Measurements from ENCODE around the gene ACTMAP.
"Not testable (repeated sequence)": the region's sequence is repeated elsewhere in the genome, so short reads cannot be mapped to it uniquely, and the experiment has no call there.

The ACTMAP gene

GRCh38 chr19:40742477-40742876 is 7.8 kb downstream of the ACTMAP start:
- no peak for DNase-seq

DNA sequence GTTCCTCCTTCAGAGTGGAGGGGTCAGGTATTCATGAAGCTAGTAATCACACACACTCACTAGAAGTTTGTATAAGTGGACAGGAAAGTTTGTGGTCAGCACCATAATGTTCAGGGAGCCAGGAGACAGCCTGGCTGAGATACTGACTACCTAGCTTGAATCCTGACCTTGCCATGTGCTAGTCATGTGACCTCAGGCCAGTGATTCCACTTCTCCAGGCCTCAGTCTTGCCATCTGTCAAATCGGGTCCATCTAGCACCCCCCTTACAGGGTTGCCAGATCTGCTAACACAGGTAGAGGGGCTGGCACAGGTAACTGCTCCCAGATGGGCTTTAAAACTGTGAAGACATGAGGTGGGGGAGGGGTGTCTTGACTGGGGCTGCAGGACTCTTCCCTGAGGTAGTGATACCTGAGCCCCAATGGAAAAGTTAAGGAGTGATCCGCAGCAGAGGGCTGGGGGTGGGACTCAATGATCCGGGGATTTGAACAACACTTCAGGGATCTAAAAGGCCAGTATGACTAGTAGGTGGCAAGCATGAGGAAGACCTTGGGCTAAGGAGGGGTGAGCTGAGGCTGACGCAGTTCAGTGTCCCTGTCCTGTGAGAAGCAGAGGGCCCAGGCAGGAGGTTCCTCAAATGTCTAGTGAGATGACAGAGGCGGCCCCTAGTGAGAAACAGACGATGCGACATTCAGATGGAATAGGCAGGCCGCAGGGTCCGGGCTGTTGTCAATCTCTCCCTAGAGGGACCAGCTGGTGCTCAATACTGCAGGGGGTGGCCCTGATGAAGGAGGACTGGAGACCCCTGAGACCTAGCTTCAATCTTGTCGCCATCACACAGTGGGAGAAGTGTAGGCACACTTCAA is 8.5 kb downstream of the ACTMAP start:
- DNase-seq = no peak

GRCh38 chr19:40740747-40741146 is 9.5 kb downstream of the ACTMAP start:
- DNase-seq = no peak

- no peak for DNase-seq
Measured at GRCh38 chr19:40739871-40740703, 10.2 kb downstream of the ACTMAP start.

DNA sequence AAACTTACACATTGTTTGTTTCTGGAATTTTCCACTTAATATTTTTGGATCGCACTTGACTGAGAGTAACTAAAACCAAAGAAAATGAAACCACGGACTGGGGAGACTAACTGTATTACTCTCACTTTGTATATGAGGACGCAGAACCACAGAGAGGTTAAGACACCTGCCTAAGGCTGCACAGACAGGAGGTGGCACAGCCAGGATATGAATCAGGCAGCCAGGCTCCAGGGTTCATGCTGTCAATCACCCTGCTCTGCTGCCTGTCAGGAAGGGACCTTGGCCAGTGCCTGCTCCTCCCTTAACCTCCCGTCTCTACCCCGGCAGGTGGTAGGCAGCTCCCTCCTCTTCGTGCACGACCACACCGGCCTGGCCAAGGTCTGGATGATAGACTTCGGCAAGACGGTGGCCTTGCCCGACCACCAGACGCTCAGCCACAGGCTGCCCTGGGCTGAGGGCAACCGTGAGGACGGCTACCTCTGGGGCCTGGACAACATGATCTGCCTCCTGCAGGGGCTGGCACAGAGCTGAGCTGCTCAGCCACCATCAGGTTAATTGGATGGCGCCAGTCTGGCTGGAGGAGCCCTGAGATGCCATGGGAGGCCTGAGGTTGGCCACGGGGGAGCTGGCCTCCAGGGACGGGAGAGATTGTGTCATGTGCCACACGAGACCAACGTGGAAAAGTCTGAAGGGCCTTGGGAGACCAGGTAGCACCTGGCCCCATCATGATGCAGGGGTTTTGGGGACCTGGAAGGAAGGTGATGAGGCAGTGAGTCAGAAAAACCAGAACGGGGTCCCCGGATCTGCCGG is 11.0 kb downstream of the ACTMAP start:
- DNase-seq = no peak

DNA sequence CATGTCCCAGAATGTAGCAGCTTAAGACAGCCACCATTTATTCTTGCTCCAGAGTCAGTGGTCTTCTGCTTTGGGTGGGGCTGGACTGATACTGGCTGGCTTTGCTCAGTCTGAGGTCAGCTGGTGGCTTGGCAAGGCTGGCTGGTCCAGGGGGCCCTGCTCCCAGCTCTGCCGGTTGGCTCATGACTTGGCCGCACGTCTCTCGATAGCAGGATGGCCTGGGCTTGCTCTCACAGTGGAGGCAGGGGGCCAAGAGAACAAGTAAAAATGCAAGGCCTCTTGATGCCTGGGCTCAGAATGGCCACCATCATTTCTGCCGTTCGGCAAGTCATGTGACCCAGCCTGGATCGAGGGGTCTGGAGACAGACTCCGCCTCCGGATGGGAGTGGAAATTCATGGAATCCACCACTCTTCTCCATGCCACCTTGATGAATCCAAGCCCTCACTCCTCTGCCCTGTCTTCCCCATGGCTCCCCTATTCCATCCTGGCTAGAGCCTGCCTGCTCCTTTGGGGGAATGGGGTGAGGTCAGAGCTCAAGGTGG is 13.1 kb downstream of the ACTMAP start:
- DNase-seq = no peak

GRCh38 chr19:40736661-40737060 is 13.6 kb downstream of the ACTMAP start:
- no peak for DNase-seq

DNA sequence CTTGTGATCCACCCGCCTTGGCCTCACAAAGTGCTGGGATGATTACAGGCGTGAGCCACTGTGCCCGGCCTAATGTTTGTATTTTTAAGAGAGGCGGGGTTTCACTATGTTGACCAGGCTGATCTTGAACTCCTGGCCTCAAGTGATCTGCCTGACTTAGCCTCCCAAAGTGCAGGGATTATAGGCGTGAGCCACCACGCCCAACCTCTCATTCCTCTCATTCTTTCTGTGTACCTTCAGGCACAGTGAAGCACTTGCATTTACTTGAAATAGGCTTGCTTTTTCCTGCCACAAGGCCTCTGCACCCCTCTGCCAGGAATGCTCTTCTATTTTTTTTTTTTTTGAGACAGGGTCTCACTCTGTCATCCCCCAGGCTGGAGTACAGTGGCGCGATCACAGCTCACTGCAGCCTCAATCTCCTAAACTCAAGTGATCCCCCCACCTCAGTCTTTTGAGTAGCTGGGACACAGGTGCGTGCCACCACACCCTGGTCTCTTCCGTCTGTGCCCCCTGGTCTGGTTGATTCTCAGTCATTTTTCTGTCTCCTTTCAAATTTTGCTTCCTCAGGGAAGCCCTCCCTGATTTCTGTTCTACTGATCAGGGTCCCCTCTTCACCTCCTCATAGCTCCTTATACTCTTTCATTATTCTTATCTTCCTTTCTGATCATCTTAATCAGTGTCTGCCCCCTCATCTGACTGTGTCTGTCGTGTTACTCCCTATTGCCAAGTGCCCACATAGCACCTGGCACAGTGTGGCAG is 15.1 kb downstream of the ACTMAP start:
- DNase-seq = no peak

DNA sequence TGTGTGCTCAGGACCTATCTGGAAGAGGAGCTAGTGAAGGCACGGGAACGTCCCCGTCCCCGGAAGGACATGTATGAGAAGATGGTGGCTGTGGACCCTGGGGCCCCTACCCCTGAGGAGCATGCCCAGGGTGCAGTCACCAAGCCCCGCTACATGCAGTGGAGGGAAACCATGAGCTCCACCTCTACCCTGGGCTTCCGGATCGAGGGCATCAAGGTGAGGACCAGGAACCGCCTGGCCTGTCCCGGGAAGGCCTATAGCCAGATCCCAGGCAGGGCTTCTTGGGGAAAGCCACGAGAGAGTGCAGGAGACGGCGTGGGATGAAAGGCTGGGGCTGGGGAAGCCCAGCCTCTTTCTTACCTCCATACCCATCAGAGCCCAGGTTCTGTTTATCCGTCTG is 17.1 kb downstream of the ACTMAP start:
- DNase-seq = no peak

GRCh38 chr19:40732304-40732703 is 18.0 kb downstream of the ACTMAP start:
- not testable (repeated sequence) for DNase-seq

DNA sequence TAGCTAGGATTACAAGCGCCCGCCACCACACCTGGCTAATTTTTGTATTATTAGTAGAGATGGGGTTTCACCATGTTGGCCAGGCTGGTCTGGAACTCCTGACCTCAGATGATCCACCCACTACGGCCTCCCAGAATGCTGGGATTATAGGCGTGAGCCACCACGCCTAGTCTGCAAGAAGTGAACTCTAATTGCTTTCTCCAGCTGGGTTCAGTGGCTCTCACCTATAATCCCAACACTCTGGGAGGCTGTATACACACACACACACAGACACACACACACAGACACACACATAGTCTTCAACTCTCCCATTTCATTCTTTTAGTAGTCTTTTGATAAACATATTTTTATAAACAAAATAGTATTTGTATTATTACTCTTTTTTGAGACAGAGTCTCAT is 20.2 kb downstream of the ACTMAP start:
- not testable (repeated sequence) for DNase-seq

GRCh38 chr19:40726279-40726678 is 24.0 kb downstream of the ACTMAP start:
- no peak for DNase-seq

DNA sequence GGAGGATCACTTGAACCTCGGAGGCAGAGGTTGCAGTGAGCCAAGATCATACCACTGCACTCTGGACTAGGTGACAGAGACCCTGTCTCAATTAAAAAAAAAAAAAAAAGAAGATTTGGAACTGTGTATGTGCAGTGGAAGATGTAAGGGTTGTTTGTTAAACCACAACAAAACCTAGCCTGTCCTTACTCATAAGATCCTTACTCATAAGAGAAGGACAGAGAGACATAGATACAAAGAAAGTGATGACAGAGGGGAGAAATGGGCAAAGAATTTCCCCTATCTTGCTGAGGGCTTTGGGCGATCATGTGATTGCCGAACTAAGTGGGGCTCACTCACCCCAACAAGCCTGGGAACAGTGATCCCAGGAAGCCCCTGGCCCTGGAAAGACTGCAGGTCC is 25.4 kb downstream of the ACTMAP start:
- no peak for DNase-seq

DNA sequence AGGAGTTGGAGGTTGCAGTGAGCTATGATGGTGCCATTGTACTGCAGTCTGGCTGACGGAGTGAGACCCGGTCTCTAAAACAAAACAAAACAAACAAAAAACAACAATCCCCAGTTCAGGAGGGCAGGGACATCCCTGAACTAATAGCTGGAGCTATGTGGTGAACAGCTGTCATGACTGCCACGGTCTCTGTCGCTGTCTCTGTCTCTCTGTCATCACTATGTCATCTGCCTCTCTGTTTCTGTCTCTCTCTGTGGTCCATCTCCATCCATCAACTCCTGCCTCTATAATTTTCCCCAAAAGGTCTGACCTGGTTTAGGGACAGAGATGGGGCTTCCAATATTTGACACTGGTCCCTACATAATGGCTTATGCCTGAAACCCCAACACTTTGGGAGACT is 26.0 kb downstream of the ACTMAP start:
- no peak for DNase-seq

GRCh38 chr19:40723661-40724254 is 26.5 kb downstream of the ACTMAP start:
- no peak for DNase-seq

DNA sequence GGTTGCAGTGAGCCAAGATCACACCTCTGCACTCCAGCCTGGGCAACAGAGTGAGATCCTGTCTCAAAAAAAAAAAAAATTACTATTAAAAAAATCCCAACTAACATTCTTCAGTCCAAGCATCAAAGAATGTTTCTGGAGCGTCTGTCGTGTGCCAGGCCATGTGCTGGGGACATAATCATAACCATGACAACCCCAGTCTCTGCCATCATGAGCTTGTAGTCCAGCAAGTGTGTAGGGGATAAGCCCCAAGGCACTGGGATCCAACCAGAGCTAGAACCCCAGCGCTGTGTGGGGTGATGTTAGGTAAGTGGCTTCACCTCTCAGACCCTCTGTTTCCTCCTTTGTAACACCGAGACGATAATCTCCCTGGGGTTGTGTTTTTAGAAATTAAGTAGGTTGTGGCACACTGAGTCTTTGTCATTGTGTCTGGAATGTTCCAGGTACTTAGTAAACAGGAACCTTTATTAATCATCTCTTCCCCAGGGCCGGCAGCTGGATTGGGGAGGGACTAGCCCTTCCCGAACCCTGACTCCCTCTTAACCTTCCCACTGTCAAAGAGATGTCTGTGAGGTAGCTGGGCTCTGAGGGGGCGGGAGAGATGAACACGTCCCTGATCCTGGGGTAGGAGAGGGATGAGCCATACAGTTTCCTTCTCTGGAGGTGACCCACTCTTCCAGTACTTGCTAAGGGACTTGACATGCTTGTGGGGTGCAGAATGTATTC is 28.2 kb downstream of the ACTMAP start:
- no peak for DNase-seq

DNA sequence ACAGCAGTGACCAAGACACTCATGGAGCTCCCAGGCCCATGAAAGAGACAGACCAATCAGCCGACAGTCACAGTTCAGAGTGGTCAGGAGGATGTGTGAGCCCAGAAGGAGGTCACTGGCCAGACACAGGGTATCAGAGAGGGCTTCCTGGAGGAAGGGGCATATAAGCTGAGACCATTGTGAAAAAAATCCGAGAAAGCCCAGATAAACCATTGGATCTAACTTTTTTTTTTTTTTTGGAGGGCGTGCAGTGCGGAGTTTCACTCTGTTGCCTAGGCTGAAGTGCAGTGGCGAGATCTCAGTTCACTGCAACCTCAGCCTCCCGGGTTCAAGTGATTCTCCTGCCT is 29.2 kb downstream of the ACTMAP start:
- no peak for DNase-seq

DNA sequence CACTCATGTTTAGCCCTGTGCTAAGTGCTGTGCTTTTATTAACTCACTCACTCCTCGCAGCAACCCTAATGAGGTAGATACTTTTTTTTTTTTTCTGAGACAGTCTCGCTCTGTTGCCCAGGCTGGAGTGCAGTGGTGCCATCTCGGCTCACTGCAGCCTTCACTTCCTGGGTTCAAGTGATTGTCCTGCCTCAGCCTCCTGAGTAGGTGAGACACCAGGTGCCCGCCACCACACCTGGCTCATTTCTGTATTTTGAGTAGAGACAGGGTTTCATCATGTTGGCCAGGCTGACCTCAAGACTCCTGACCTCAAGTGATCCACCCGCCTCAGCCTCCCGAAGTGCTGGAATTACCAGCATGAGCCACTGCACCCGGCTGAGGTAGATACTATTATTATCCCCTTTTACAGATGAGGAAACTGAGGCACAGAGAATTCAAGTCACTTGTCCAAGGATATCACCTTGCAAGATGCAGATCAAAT is 30.8 kb downstream of the ACTMAP start:
- DNase-seq = no peak

DNA sequence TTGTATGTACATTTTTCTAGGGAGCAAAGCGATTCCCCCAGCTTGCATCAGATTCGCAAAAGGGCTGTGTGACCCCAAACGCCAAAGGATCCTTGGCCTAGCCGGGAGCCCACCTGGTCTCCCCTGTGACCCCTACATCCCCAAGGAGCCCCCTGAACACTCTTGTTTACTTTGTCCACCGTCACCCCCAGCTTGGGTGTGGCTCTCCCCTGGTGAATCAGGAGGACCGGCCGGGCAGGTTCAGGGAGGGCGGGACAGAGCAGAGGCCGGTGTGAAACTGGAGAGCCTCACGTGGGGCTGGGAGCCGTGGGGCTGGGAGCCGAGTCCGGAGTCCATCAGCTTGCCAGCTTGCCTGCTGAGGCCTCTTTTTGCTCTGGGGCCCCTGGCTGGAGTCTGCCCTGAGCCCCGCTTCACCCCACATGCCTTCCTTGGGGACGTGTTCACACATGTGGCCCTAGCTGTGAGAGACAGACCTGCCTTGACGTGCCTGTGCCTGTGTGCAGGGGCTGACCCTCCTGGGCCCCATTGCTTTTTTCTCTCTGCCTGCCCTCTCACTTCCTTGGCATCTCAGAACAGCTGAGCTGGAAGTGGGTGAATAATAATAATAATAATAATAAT is 31.4 kb downstream of the ACTMAP start:
- peak; percentile 35 for DNase-seq

All from DMS79 treated with DMSO at 0.1 percent for 48 hours (cell line).